Karpas-422 (cell line): ENCODE results near the gene ZNF385D. TPM values are rescaled to one million over a fixed set of nuclear protein-coding genes. Genes with fewer than 3 reads are reported as not detected.

Experiments used
- DNase-seq: peaks from one replicate; pipeline ENCODE4 v3.0.0-alpha.2; 2015
- H2AFZ ChIP-seq: fragments of 200-600 bp; sonication (generic); 2 replicates; pipeline ENCODE4 v1.6.1; 2014; ENCODE audit warnings: antibody characterized with exemption, low read length, mixed read lengths
- H3K27ac ChIP-seq: fragments of 200-600 bp; sonication (generic); 2 replicates; pipeline ENCODE4 v1.5.1; 2014; ENCODE audit warnings: mild to moderate bottlenecking, low read length, moderate library complexity
- H3K27me3 ChIP-seq: fragments of 200-600 bp; sonication (generic); 2 replicates; pipeline ENCODE4 v1.6.1; 2014; ENCODE audit warnings: low read length, mixed read lengths
- H3K36me3 ChIP-seq: fragments of 200-600 bp; sonication (generic); 2 replicates; pipeline ENCODE4 v1.6.1; 2014; ENCODE audit warnings: low read length, mixed read lengths; ENCODE audit not compliant: insufficient read depth
- H3K4me1 ChIP-seq: fragments of 200-600 bp; sonication (generic); 2 replicates; pipeline ENCODE4 v1.6.1; 2014; ENCODE audit warnings: mild to moderate bottlenecking, low read length, mixed read lengths
- H3K4me2 ChIP-seq: fragments of 200-600 bp; sonication (generic); 2 replicates; pipeline ENCODE4 v1.6.1; 2014; ENCODE audit warnings: low read length, low read depth, mild to moderate bottlenecking; ENCODE audit not compliant: poor library complexity, severe bottlenecking
- H3K4me3 ChIP-seq: fragments of 200-600 bp; sonication (generic); 2 replicates; pipeline ENCODE4 v1.5.1; 2014; ENCODE audit warnings: mild to moderate bottlenecking, antibody characterized with exemption, low read length, mixed read lengths
- H3K79me2 ChIP-seq: fragments of 200-600 bp; sonication (generic); 2 replicates; pipeline ENCODE4 v1.6.1; 2014; ENCODE audit warnings: mild to moderate bottlenecking, low read length, mixed read lengths
- H3K9ac ChIP-seq: fragments of 200-600 bp; sonication (generic); 2 replicates; pipeline ENCODE4 v1.6.0; 2014; ENCODE audit warnings: low read length
- H3K9me2 ChIP-seq: fragments of 200-600 bp; sonication (generic), shearing (Covaris generic); replicated peaks from 2 replicates; pipeline ENCODE4 v1.6.0; 2014; ENCODE audit warnings: mild to moderate bottlenecking, low read length, moderate library complexity; ENCODE audit not compliant: insufficient read depth
- H3K9me3 ChIP-seq: fragments of 300-700, 200-600 bp; sonication (generic); 2 replicates; pipeline ENCODE4 v1.6.1; 2014; ENCODE audit warnings: low read length, mixed read lengths
- H4K20me1 ChIP-seq: fragments of 200-600 bp; sonication (generic); 2 replicates; pipeline ENCODE4 v1.6.1; 2014; ENCODE audit warnings: mild to moderate bottlenecking, antibody characterized with exemption, low read length, low read depth; ENCODE audit not compliant: insufficient read depth
- total RNA-seq: library from RNA; depleted of rRNA; stranded (reverse); fragments of >200 nt; shearing (Covaris generic); gene quantifications from 2 replicates; pipeline ENCODE4 v1.2.3, GENCODE V29; 2014; ENCODE audit warnings: low replicate concordance; rRNA removed

The ZNF385D gene
- not detected in 2 replicates for total RNA-seq

DNA sequence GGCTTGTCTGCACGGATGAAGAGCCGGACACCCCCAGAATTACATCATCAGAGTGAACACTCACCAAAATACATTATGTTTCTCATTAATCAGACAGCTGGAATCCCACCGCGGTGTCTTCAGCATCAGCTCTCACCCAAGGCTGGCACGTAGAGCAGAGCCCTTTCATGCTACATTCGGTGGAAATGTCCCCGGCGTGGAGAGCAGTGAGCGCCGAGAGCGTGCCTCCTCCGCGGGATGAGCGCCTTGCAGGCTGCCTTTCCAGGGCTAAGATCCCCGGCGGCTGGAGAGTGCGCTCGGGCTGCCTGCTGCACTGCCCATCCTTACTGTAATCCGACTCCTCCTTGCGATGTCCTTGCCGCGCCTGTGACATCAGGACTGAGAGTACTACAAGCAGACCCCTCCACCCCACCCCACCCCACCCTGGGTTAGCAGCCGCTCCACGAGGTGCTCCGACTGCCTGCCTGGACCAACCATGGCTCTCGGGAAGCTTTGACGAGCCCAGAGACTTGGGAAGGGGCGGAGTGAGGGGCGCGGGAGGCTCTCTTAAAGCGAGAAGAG, at the start of gene ZNF385D:
ZNF385D (minus strand) TSS at position 380 of the 561 bp plus-strand sequence; CDS start at position 86, 294 bp downstream.
- Histone ChIP-seq H2AFZ (no peak within 1 kb of the TSS), H3K79me2 (no peaks in the 10 kb centered on the region), H3K27ac (no peak within 1 kb of the TSS), H3K4me2 (no peak within 1 kb of the TSS), H3K9me2 (no peaks in the 10 kb centered on the region), H3K9me3 (no peaks in the 10 kb centered on the region), H3K4me3 (no peak within 1 kb of the TSS), H3K36me3 (no peaks in the 10 kb centered on the region), H3K27me3 (no peaks in the 10 kb centered on the region), H3K9ac (no peak within 1 kb of the TSS), H3K4me1 (no peaks in the 10 kb centered on the region), H4K20me1 (no peaks in the 10 kb centered on the region)
- DNase-seq, result no peak

DNA sequence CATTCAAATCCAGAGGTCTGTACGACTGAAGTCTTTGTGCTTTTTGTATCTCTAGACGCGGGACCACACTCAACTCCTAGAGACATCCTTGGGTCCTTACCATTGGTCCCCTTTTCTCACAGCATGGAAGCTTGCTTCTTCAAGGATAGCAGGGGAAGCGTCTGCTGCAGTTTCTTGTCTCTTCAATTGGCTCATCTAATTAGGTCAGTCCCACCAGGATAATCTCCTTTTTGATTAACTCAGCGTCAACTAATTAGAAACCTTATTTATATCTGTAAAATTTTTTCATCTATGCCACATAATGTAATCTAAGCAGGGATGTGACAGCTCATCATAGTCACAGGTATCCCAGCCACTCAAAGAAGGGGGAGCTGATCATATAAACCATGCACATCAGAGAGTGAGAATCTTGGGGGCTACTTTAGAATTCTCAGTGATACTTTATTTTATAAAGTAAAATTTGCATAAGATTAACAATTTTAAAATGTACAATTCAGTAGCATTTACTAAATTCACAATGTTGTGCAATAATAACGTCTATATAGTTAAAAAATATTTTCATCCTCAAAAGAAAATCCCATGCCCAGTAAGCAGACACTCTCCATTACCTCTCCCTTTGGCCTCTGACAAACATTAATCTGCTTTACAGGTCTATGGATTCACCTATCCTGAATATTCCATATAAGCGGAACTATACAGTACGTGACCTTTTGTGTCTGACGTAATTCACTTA, 47.5 kb upstream of the ZNF385D start:
- H3K9ac ChIP-seq, result no peak overlapping the region
- no peak overlapping the region for H3K4me3 ChIP-seq
- H3K4me1 ChIP-seq, result no peaks in the 10 kb centered on the region
- H3K27ac ChIP-seq, result no peak overlapping the region
- H4K20me1 ChIP-seq, result no peaks in the 10 kb centered on the region
- peaks cover 13% of the 10 kb centered on the region for H3K9me3 ChIP-seq
- no peaks in the 10 kb centered on the region for H3K79me2 ChIP-seq
- no peak for DNase-seq
- no peaks in the 10 kb centered on the region for H3K27me3 ChIP-seq
- H3K4me2 ChIP-seq, result no peak overlapping the region
- no peaks in the 10 kb centered on the region; the same call in 1 of the 2 replicates for H3K36me3 ChIP-seq
- H3K9me2 ChIP-seq, result no peaks in the 10 kb centered on the region
- H2AFZ ChIP-seq, result no peak overlapping the region

- H2AFZ ChIP-seq, result no peak overlapping the region
- no peak overlapping the region for H3K4me3 ChIP-seq
- H3K27me3 ChIP-seq, result no peaks in the 10 kb centered on the region
- H3K4me1 ChIP-seq, result no peaks in the 10 kb centered on the region
- no peak for DNase-seq
- H3K79me2 ChIP-seq, result no peaks in the 10 kb centered on the region
- no peaks in the 10 kb centered on the region for H3K9me2 ChIP-seq
- H3K27ac ChIP-seq, result no peak overlapping the region
- H4K20me1 ChIP-seq, result no peaks in the 10 kb centered on the region
- peaks cover 13% of the 10 kb centered on the region for H3K9me3 ChIP-seq
- no peaks in the 10 kb centered on the region; the same call in 1 of the 2 replicates for H3K36me3 ChIP-seq
- H3K9ac ChIP-seq, result no peak overlapping the region
- no peak overlapping the region for H3K4me2 ChIP-seq
Observed at GRCh38 chr3:21795921-21796320, 44.9 kb upstream of the ZNF385D start.

DNA sequence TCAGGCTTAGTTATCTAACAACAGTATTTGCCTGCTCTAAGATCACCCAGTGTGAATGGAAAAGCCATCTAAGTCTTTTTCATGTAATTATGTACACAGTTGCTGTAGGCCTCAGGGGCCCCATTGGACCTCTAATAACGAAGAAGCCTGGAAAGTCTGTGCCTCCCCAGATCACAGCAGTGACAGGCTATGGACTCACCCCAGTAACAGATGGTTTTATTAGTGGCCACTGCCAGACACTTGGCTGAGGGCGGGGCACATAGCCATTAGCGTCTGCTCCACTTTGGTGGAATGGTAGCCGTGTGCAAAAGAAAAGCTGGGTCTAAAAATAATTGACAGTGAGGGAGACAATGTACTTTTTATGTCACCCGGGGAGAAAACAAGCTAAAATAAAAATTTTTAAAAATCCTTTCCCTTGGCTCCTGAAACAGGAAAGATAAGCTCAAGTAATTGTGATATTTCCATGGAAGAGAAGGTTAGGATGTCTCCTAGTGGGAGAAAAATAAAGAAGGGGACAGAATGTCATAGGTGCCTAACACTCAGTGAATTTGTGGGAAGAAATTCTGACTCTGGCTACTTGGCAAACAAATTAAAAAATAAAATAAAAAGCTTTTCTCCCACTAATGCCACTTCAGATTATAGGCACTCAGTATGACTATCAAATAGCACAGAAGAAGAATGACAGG, 44.3 kb upstream of the ZNF385D start:
- Histone ChIP-seq H3K9me3 (peaks cover 13% of the 10 kb centered on the region), H3K36me3 (no peaks in the 10 kb centered on the region; the same call in 1 of the 2 replicates), H3K9me2 (no peaks in the 10 kb centered on the region), H3K4me1 (no peaks in the 10 kb centered on the region), H3K27ac (no peak overlapping the region), H2AFZ (no peak overlapping the region), H3K4me3 (no peak overlapping the region), H4K20me1 (no peaks in the 10 kb centered on the region), H3K27me3 (no peaks in the 10 kb centered on the region), H3K4me2 (no peak overlapping the region), H3K9ac (no peak overlapping the region), H3K79me2 (no peaks in the 10 kb centered on the region)
- DNase-seq, result no peak

DNA sequence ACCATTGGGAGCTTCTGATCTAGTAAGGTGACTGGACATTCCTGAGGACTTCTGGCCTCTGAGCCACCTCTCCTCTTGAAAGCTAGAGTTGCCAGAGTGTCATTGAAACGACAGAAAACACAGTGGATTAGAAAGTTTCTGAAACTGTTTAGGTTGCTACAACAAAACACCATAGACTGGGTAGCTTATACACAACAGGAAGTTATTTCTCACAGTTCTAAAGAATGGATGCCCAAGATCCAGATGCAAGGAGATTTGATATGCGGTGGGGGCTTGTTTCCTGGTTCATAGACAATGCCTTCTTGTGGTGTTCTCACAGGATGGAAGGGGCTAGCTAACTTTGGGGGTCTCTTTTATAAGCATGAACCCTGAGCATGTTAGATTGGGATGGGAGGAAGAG, 43.3 kb upstream of the ZNF385D start:
- Histone ChIP-seq H3K4me3 (no peak overlapping the region), H3K4me1 (no peaks in the 10 kb centered on the region), H3K79me2 (no peaks in the 10 kb centered on the region), H3K9me2 (no peaks in the 10 kb centered on the region), H3K4me2 (no peak overlapping the region), H3K9me3 (peaks cover 12% of the 10 kb centered on the region), H2AFZ (no peak overlapping the region), H3K27ac (no peak overlapping the region), H3K27me3 (no peaks in the 10 kb centered on the region), H3K9ac (no peak overlapping the region), H3K36me3 (no peaks in the 10 kb centered on the region; the same call in 1 of the 2 replicates), H4K20me1 (no peaks in the 10 kb centered on the region)
- DNase-seq, result no peak

GRCh38 chr3:21792176-21792575, 41.2 kb upstream of the ZNF385D start:
- Histone ChIP-seq H3K4me1 (no peaks in the 10 kb centered on the region), H2AFZ (no peak overlapping the region), H3K4me2 (no peak overlapping the region), H3K9me2 (no peaks in the 10 kb centered on the region), H3K9ac (no peak overlapping the region), H3K27me3 (no peaks in the 10 kb centered on the region), H3K27ac (no peak overlapping the region), H3K9me3 (peaks cover 4% of the 10 kb centered on the region; the same call in 1 of the 2 replicates), H3K4me3 (no peak overlapping the region), H4K20me1 (no peaks in the 10 kb centered on the region), H3K79me2 (no peaks in the 10 kb centered on the region), H3K36me3 (no peaks in the 10 kb centered on the region; the same call in 1 of the 2 replicates)
- no peak for DNase-seq

DNA sequence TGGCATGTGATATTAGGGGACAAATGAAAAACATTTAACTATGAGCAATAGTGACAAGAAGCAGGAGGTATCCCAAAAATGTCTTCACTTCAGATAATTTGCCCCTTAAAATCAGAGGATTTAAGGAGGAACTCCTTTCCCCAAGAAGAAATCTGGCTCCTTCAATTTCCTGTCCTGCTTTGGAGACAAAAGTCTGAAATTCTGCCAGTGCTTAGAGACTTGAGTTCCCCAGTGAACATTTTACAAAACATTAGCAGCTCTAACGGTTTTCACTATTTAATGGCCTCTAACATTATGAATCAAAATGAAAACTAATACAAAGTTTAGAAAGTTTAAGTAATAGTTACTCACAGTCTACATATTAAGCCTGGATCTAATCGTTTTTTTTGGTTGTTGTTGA, 40.3 kb upstream of the ZNF385D start:
- DNase-seq, result no peak
- Histone ChIP-seq H3K79me2 (no peaks in the 10 kb centered on the region), H2AFZ (no peak overlapping the region), H3K27ac (no peak overlapping the region), H4K20me1 (no peaks in the 10 kb centered on the region), H3K4me1 (no peaks in the 10 kb centered on the region), H3K9me3 (peaks cover 4% of the 10 kb centered on the region; the same call in 1 of the 2 replicates), H3K9me2 (no peaks in the 10 kb centered on the region), H3K27me3 (no peaks in the 10 kb centered on the region), H3K36me3 (no peaks in the 10 kb centered on the region; the same call in 1 of the 2 replicates), H3K4me3 (no peak overlapping the region), H3K9ac (no peak overlapping the region), H3K4me2 (no peak overlapping the region)

GRCh38 chr3:21790466-21790865, 39.5 kb upstream of the ZNF385D start:
- H3K79me2 ChIP-seq, result no peaks in the 10 kb centered on the region
- no peaks in the 10 kb centered on the region for H4K20me1 ChIP-seq
- no peaks in the 10 kb centered on the region for H3K27me3 ChIP-seq
- H3K9me3 ChIP-seq, result peaks cover 4% of the 10 kb centered on the region; the same call in 1 of the 2 replicates
- H2AFZ ChIP-seq, result no peak overlapping the region
- no peak overlapping the region for H3K4me3 ChIP-seq
- H3K27ac ChIP-seq, result no peak overlapping the region
- no peaks in the 10 kb centered on the region; the same call in 1 of the 2 replicates for H3K36me3 ChIP-seq
- H3K9me2 ChIP-seq, result no peaks in the 10 kb centered on the region
- H3K9ac ChIP-seq, result no peak overlapping the region
- H3K4me1 ChIP-seq, result no peaks in the 10 kb centered on the region
- H3K4me2 ChIP-seq, result no peak overlapping the region
- no peak for DNase-seq
